A549 (cell line): ENCODE results near the gene FBP1.

Experiments
- CBX8 ChIP-seq: fragments of 200-600 bp; sonication (generic); IDR thresholded peaks from 2 replicates; pipeline ENCODE4 v1.6.1; 2016
- EP300 ChIP-seq, 2 experiments: fragments of >200 bp; sonication (Bioruptor Twin); formaldehyde crosslinking; IDR thresholded peaks; 2 replicates in 1 of 2; 3 replicates in 1 of 2; pipeline ENCODE4 v1.6.1; 2016 to 2017
- TF ChIP-seq, protein P1 (sequence below): fragments of >200 bp; sonication (Bioruptor Twin); formaldehyde crosslinking; IDR thresholded peaks from 3 replicates; pipeline ENCODE4 v1.5.1; 2016

DNA sequence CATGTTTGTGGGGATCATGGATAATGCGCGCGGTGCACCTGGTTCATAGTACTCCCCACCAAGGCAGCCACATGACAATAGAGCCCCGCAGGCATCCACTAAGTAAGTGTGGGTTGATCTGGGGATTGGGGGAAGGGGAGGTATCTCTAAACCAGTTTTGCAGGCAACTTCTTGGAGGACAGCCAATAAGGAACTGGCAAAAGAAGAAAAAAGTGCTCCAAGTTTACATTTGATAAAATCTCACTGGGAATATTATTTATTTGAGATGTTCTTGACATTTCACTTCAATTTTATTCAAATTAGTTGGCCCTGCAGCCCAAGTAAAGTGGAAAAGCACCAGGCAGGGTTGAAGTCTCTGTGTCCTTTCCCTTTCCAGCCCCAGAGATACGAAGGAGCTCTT, 8.5 kb downstream of the FBP1 start:
- no peak for TF ChIP-seq CBX8
- TF ChIP-seq, protein P1, sequence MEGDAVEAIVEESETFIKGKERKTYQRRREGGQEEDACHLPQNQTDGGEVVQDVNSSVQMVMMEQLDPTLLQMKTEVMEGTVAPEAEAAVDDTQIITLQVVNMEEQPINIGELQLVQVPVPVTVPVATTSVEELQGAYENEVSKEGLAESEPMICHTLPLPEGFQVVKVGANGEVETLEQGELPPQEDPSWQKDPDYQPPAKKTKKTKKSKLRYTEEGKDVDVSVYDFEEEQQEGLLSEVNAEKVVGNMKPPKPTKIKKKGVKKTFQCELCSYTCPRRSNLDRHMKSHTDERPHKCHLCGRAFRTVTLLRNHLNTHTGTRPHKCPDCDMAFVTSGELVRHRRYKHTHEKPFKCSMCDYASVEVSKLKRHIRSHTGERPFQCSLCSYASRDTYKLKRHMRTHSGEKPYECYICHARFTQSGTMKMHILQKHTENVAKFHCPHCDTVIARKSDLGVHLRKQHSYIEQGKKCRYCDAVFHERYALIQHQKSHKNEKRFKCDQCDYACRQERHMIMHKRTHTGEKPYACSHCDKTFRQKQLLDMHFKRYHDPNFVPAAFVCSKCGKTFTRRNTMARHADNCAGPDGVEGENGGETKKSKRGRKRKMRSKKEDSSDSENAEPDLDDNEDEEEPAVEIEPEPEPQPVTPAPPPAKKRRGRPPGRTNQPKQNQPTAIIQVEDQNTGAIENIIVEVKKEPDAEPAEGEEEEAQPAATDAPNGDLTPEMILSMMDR = no peak
- no peak for TF ChIP-seq EP300 (IDR thresholded peaks at IDR 0.05)
